Natural killer cell (primary cell): Measurements from ENCODE around the gene GDPD4. TPM values are rescaled to one million over a fixed set of nuclear protein-coding genes. Genes with fewer than 3 reads are reported as not detected.

ENCODE experiments used
- ATAC-seq, 3 donors: fragments of 150-1000 bp in 2 of 3; fragments of 200-7000 bp in 1 of 3; cut with Tn5 transposase; 1 replicate in 1 of 3; 2 replicates in 2 of 3; pipeline ENCODE4 v1.10.0; 2021; ENCODE audit warnings: mild to moderate bottlenecking in 2 of 3, moderate library complexity in 2 of 3
- DNase-seq, 2 donors: peaks; one replicate each; pipeline versions ENCODE4 v3.0.0 to v3.0.0-alpha.2; 2013 to 2021; ENCODE audit warnings: mixed read lengths in 1 of 2
- H3K27ac ChIP-seq: one replicate; pipeline ENCODE4 v1.5.1; 2013; ENCODE audit warnings: mild to moderate bottlenecking, low read length
- H3K27me3 ChIP-seq: one replicate; pipeline ENCODE4 v1.6.1; 2013; ENCODE audit warnings: low read length; ENCODE audit not compliant: control insufficient read depth, insufficient read depth
- H3K36me3 ChIP-seq: one replicate; pipeline ENCODE4 v1.6.1; 2013; ENCODE audit warnings: low read length; ENCODE audit not compliant: control insufficient read depth, insufficient read depth
- H3K4me1 ChIP-seq: one replicate; pipeline ENCODE4 v1.6.1; 2013; ENCODE audit warnings: low read length; ENCODE audit not compliant: control insufficient read depth, insufficient read depth
- H3K4me3 ChIP-seq: one replicate; pipeline ENCODE4 v1.5.1; 2013; ENCODE audit warnings: low read length
- H3K9me3 ChIP-seq: one replicate; pipeline ENCODE4 v1.6.1; 2013; ENCODE audit warnings: low read length; ENCODE audit not compliant: control insufficient read depth, insufficient read depth
- H3K27ac Mint-ChIP-seq, 2 donors: one replicate each; pipeline ENCODE4 v1.8.0; 2022; ENCODE audit warnings: mild to moderate bottlenecking in 2 of 2, mixed read lengths in 2 of 2, moderate library complexity in 1 of 2
- H3K27me3 Mint-ChIP-seq, 2 donors: one replicate each; pipeline ENCODE4 v1.8.0; 2022; ENCODE audit warnings: low read depth in 2 of 2, mixed read lengths in 2 of 2
- H3K36me3 Mint-ChIP-seq: one replicate; pipeline ENCODE4 v1.8.0; 2022; ENCODE audit warnings: mixed read lengths
- H3K4me1 Mint-ChIP-seq, 2 donors: one replicate each; pipeline ENCODE4 v1.8.0; 2022; ENCODE audit warnings: mixed read lengths in 2 of 2
- H3K4me3 Mint-ChIP-seq: one replicate; pipeline ENCODE4 v1.8.0; 2022; ENCODE audit warnings: mild to moderate bottlenecking, moderate library complexity, mixed read lengths
- H3K9me3 Mint-ChIP-seq, 2 donors: one replicate each; pipeline ENCODE4 v1.8.0; 2022; ENCODE audit warnings: mixed read lengths in 2 of 2
- WGBS: methylation state at CpG from one replicate; pipeline ENCODE4 v1.1.7; 2013; ENCODE audit warnings: missing lambda C conversion rate; ENCODE audit not compliant: insufficient coverage; 5-methylcytosine and 5-hydroxymethylcytosine counted together
- intact Hi-C: fragments of 100-400 bp; cut with micrococcal nuclease; formaldehyde crosslinking; loops from one replicate; pipeline ENCODE4 v1.14.2; 2022
- total RNA-seq, 4 donors: library from RNA; stranded (reverse); fragments of 120-200 nt in 1 of 4; gene quantifications; one replicate each; pipeline versions ENCODE4 v1.2.3 to v1.2.4, GENCODE V29; 2013 to 2022
- TF ChIP-seq, protein P1 (sequence below): fragments of 200-600 bp; IDR thresholded peaks from one replicate; pipeline ENCODE4 v1.8.0; 2022; ENCODE audit warnings: antibody characterized with exemption

GDPD4 gene
- total RNA-seq, 3 donors from 2014 or later (not counting 1 experiment from before 2014, with no cell fraction given), result not detected

DNA sequence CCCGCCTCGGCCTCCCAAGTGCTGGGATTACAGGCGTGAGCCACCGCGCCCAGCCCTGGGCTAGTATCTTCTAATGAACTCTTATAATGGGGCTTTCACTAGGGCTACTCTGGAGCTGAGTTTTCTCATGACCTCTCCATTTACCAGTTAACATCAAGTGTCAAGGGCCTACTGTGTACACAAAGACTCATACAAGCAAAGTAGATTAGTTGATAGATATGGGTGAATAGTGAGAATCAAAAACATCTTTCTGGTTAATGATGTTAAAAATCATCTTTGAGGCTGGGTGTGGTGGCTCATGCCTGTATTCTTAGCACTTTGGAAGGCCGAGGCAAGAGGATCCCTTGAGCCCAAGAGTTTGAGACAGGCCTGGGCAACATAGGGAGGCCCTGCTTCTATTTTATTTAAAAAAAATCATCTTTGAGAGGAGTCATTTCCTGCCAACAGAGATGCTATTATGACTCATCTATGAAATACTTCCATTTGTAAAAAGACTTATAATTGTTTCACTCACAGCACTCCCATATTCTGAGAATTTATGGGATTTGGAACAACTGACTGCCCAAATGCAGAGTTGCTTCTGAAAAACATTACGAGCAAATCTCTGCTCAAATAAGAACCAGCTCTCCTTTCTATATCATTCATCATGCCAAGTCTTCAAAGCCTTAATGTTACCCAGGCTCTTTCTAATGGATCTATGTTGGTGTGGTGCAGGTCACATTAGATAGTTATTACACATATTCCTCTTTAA is 57.0 kb downstream of the GDPD4 start:
- Histone ChIP-seq H3K9me3 (no peaks in the 10 kb centered on the region), H3K27ac (no peak overlapping the region), H3K4me1 (no peaks in the 10 kb centered on the region), H3K4me3 (no peak overlapping the region), H3K36me3 (no peaks in the 10 kb centered on the region), H3K27me3 (no peaks in the 10 kb centered on the region)
- intact Hi-C loops, result no loop called here
- 98% methylated on average over 7 of the region's 7 CpGs for WGBS
- TF ChIP-seq, protein P1, sequence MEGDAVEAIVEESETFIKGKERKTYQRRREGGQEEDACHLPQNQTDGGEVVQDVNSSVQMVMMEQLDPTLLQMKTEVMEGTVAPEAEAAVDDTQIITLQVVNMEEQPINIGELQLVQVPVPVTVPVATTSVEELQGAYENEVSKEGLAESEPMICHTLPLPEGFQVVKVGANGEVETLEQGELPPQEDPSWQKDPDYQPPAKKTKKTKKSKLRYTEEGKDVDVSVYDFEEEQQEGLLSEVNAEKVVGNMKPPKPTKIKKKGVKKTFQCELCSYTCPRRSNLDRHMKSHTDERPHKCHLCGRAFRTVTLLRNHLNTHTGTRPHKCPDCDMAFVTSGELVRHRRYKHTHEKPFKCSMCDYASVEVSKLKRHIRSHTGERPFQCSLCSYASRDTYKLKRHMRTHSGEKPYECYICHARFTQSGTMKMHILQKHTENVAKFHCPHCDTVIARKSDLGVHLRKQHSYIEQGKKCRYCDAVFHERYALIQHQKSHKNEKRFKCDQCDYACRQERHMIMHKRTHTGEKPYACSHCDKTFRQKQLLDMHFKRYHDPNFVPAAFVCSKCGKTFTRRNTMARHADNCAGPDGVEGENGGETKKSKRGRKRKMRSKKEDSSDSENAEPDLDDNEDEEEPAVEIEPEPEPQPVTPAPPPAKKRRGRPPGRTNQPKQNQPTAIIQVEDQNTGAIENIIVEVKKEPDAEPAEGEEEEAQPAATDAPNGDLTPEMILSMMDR, result no peak
- Mint-ChIP-seq H3K4me3 (no peak overlapping the region), H3K4me1 (no peaks in the 10 kb centered on the region), H3K27ac (no peak overlapping the region), H3K27me3 (peaks cover 0 to under 1% of the 10 kb centered on the region in 2 donors), H3K9me3 (no peaks in the 10 kb centered on the region), H3K36me3 (no peaks in the 10 kb centered on the region)
- ATAC-seq (no peak), DNase-seq (no peak)

DNA sequence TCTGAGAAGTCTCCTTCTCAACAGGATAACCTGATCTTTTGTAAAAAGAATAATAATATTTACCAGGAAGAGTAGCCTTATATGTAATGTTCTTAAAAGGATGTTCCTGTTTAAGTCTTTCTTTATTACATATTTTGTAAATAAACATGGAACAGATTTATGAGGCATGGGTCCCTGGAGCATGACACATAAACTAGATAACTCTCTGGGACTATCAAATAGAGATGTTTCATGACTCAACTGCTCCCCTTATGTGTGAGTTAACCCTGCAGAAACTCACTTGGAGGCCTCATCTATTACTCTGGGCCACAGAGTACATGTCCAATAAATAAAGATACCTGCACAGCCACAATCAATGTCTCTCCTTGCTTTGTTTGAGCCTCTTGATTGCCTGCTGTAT is 64.6 kb downstream of the GDPD4 start:
- DNase-seq (no peak), ATAC-seq (no peak)
- H3K4me3 ChIP-seq, result no peak overlapping the region
- TF ChIP-seq, protein P1, result no peak
- H3K36me3 ChIP-seq, result no peaks in the 10 kb centered on the region
- H3K27ac ChIP-seq, result no peak overlapping the region
- Mint-ChIP-seq H3K36me3 (no peaks in the 10 kb centered on the region), H3K9me3 (no peaks in the 10 kb centered on the region), H3K27ac (no peak overlapping the region), H3K27me3 (peaks cover 7 to 35% of the 10 kb centered on the region in 2 donors), H3K4me3 (no peak overlapping the region), H3K4me1 (no peaks in the 10 kb centered on the region)
- no peaks in the 10 kb centered on the region for H3K9me3 ChIP-seq
- H3K4me1 ChIP-seq, result no peaks in the 10 kb centered on the region
- intact Hi-C loops, result no loop called here
- peaks cover 2% of the 10 kb centered on the region for H3K27me3 ChIP-seq

DNA sequence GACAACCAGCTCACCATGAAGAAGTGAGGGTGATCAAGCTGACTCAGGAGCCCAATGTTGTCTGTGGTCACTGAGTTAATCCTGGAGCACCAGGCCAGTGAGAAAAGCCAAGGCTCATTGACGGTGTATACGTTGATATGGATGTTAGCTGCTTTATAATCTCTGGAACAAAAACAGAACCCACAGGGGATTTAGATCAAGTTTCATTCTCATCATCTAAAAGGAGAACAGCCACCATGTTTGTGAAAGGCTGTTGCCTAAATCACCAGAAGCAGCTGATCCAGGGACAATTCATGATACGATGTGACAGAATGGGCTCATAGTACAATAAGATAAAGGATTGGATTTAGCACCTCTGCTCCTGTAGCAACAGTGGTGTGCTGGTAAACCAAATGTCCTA is 68.5 kb downstream of the GDPD4 start:
- peaks cover 13 to 35% of the 10 kb centered on the region in 2 donors for H3K27me3 Mint-ChIP-seq
- 94% methylated on average over 3 of the region's 3 CpGs for WGBS
- TF ChIP-seq, protein P1, result no peak
- DNase-seq (no peak), ATAC-seq (no peak)
- no peak overlapping the region for H3K4me3 ChIP-seq
- H3K4me3 Mint-ChIP-seq, result no peak overlapping the region
- no peaks in the 10 kb centered on the region for H3K9me3 ChIP-seq
- no peaks in the 10 kb centered on the region for H3K9me3 Mint-ChIP-seq
- H3K27ac ChIP-seq, result no peak overlapping the region
- intact Hi-C loops, result no loop called here
- H3K4me1 ChIP-seq, result no peaks in the 10 kb centered on the region
- no peak overlapping the region for H3K27ac Mint-ChIP-seq
- no peaks in the 10 kb centered on the region for H3K36me3 ChIP-seq
- H3K27me3 ChIP-seq, result peaks cover 2% of the 10 kb centered on the region
- H3K4me1 Mint-ChIP-seq, result no peaks in the 10 kb centered on the region
- no peaks in the 10 kb centered on the region for H3K36me3 Mint-ChIP-seq

- Mint-ChIP-seq H3K9me3 (no peaks in the 10 kb centered on the region), H3K4me3 (no peak overlapping the region), H3K36me3 (no peaks in the 10 kb centered on the region), H3K27me3 (peaks cover 10 to 29% of the 10 kb centered on the region in 2 donors), H3K27ac (no peak overlapping the region), H3K4me1 (no peaks in the 10 kb centered on the region)
- Histone ChIP-seq H3K4me1 (no peaks in the 10 kb centered on the region), H3K9me3 (no peaks in the 10 kb centered on the region), H3K27ac (no peak overlapping the region), H3K4me3 (no peak overlapping the region), H3K27me3 (peaks cover 2% of the 10 kb centered on the region), H3K36me3 (no peaks in the 10 kb centered on the region)
- TF ChIP-seq, protein P1, result no peak
- WGBS, result 96% methylated on average over 4 of the region's 4 CpGs
- no peak for ATAC-seq
- intact Hi-C loops, result no loop called here
- no peak for DNase-seq
Measured at GRCh38 chr11:77232242-77232641, 69.2 kb downstream of the GDPD4 start.
